Fibroblast of skin of back (primary cell): ENCODE results near the gene MCTP1.

ENCODE experiments used
- DNase-seq: peaks from one replicate; pipeline ENCODE4 v3.0.0-alpha.2; 2013

MCTP1 gene

DNA sequence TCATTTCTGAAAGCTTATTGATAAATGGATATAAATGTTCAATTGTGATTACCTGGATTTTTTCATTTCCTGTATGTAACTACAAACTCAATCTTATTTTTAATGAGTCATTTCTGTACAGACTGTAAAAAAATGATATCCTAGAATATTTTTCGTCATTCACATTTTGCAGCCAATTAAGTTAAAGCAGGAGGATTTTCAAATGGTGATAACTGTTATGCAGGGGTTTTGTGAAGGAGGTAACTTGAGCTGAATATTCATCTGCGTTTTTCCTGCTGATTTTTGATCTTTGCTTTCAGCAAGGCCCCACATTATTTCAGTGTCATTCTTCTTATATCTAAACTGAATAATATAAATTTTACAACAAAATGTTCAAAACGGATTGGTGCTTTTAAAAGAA, 592.3 kb downstream of the MCTP1 start:
- no peak for DNase-seq

DNA sequence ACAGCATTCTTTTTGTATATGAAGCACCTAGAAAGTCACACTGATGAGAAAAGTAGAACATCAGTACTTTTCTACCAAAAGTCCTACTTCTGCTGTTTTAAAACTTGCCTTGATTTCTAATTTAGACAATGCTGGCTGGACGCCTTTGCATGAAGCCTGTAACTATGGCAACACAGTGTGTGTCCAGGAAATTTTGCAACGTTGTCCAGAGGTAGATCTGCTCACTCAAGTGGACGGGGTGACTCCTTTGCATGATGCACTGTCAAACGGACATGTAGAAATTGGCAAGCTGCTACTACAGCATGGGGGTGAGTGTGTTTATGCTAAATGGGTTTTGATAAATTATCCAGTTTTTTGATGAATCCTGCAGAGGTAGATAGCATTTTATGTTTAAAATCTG, 592.9 kb downstream of the MCTP1 start:
- DNase-seq: no peak

DNA sequence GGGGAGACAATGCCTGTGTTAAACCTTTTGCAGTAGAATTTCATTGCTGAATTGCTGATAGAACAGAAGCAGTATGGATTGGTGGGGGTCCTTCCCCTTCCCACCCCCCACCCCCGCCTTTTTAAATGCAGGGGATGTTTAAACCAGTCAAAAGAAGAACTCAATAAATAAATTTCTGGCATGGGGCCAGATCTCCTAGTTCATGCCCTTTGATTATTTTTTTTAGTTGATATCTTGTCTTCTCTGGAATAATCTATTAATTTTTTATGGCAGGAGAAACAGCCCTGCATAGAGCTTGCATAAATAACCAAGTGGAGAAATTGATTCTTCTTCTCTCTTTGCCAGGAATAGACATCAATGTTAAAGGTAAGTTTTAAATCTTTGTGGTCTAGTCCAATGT, 593.6 kb downstream of the MCTP1 start:
- DNase-seq: no peak

DNA sequence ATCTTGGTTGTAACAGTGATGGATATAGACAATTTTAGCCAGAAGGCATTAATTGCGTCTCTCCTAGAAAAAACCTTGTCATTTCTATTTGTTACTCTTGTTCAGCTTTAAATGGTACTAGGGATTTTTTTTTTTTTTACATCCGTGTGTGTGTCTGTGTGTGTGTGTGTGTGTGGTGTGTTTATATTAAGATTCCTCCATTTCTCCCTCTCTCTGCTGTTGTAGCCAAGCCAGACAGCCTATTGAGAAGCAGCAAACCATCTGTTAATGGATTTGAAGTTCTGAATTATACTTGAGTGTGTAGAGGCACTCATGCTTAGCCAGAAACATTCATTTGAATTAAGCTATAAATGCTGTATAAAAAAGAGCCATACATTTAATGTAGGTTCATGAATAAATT, 594.1 kb downstream of the MCTP1 start:
- peak; percentile 14 for DNase-seq

GRCh38 chr5:94689908-94690307, 595.0 kb downstream of the MCTP1 start:
- no peak for DNase-seq

GRCh38 chr5:94682814-94683520, 601.9 kb downstream of the MCTP1 start:
- no peak for DNase-seq

GRCh38 chr5:94675965-94676618, 608.8 kb downstream of the MCTP1 start:
- DNase-seq: no peak

- peak; percentile 3 for DNase-seq
Measured at GRCh38 chr5:94674490-94675382, 610.2 kb downstream of the MCTP1 start.

DNA sequence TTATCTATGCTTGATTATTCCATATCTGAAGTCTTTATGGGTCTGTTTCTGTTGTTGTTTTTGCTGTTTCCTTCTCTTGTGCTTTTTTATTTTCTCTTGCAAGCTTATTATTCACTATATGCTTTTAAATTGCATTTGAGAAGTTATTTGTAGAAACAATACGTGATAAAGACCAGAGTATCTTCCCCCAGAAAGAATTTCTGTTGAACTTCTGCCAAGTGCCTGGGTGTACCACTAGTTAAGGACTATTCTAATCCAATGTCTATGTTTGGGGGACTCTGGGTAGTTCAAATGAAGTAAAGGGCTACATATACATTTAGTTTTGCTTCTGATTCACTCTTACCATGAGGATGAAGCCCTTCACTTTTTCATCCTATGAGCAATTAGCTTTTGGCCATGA, 612.1 kb downstream of the MCTP1 start:
- peak; percentile 3 for DNase-seq

DNA sequence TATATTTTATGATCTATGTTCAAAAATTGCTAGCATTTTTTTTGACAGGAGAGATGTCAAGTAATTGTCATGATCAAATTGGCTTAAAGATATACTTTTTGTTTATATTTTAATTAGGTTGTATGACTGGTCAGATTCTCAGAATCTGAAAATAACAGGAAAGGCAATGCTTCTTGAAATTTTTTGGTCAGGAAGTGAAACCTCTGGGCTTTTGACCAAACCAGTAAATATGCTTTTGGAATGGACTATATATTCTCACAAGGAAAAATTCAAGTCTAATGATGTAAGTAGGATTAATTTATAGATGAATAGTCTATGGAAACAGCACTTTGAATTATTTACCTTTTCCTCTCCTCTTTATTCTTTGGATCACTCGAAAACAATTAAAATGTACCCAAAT, 614.2 kb downstream of the MCTP1 start:
- DNase-seq: no peak

DNA sequence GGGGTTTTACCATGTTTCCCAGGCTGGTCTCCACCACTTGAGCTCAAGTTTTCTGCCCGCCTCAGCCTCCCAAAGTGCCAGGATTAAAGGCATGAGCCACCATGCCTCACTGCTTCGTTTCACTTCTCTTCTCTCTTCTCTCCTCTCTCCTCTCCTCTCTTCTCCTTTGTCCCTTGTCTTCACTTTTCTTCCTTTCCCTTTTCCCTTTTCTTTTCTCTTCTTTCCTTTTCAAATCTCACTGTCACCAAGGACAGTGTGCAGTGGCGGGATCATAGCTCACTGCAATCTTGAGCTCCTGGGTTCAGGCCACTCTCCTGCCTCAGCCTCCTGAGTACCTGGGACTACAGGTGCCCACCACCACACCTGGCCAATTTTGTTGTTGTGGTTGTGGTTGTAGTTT, 617.0 kb downstream of the MCTP1 start:
- DNase-seq: no peak

- no peak for DNase-seq
Measured at GRCh38 chr5:94661086-94661485, 623.8 kb downstream of the MCTP1 start.

- no peak for DNase-seq
Measured at GRCh38 chr5:94660506-94660905, 624.4 kb downstream of the MCTP1 start.

GRCh38 chr5:94658272-94658671, 626.6 kb downstream of the MCTP1 start:
- DNase-seq: no peak
